ENCODE measurements around the gene COQ10B.
"Not testable (repeated sequence)": the region's sequence is repeated elsewhere in the genome, so short reads cannot be mapped to it uniquely, and the experiment has no call there.

COQ10B gene

GRCh38 chr2:197450465-197450864, 2.9 kb upstream of the COQ10B start:
- no peak overlapping the region for H3K4me3 ChIP-seq (ENCODE audit: low read length)
- no peak for TF ChIP-seq CTCF (IDR thresholded peaks at IDR 0.05; ENCODE audit: insufficient read depth, low read depth, low read length, missing control alignments)
- no peak for DNase-seq (ENCODE audit: low read depth)

- H3K4me3 ChIP-seq (ENCODE audit: low read length); DNase-seq (ENCODE audit: low read depth): not testable (repeated sequence)
Measured at GRCh38 chr2:197450935-197451358, 2.4 kb upstream of the COQ10B start.

GRCh38 chr2:197452754-197453122, 614 bp upstream of the COQ10B start:
- no peak for DNase-seq (ENCODE audit: low read depth)
- peak overlapping the region; percentile 100 for H3K4me3 ChIP-seq (ENCODE audit: low read length)
- TF ChIP-seq CTCF (IDR thresholded peaks at IDR 0.05; ENCODE audit: insufficient read depth, low read depth, low read length, missing control alignments) = no peak

- TF ChIP-seq CTCF (IDR thresholded peaks at IDR 0.05; ENCODE audit: insufficient read depth, low read depth, low read length, missing control alignments) = no peak
- H3K4me3 ChIP-seq (ENCODE audit: low read length) = peak overlapping the region; percentile 100
- no peak for DNase-seq (ENCODE audit: low read depth)
Measured at GRCh38 chr2:197453914-197454398, 604 bp downstream of the COQ10B start.

GRCh38 chr2:197454923-197455322, 1.6 kb downstream of the COQ10B start:
- no peak for TF ChIP-seq CTCF (IDR thresholded peaks at IDR 0.05; ENCODE audit: insufficient read depth, low read depth, low read length, missing control alignments)
- DNase-seq (ENCODE audit: low read depth) = no peak
- H3K4me3 ChIP-seq (ENCODE audit: low read length) = peak overlapping the region; percentile 100

GRCh38 chr2:197455428-197455827, 2.1 kb downstream of the COQ10B start:
- no peak overlapping the region for H3K4me3 ChIP-seq (ENCODE audit: low read length)
- no peak for TF ChIP-seq CTCF (IDR thresholded peaks at IDR 0.05; ENCODE audit: insufficient read depth, low read depth, low read length, missing control alignments)
- no peak for DNase-seq (ENCODE audit: low read depth)

GRCh38 chr2:197460649-197461048, 7.3 kb downstream of the COQ10B start:
- TF ChIP-seq CTCF (IDR thresholded peaks at IDR 0.05; ENCODE audit: insufficient read depth, low read depth, low read length, missing control alignments) = no peak
- H3K4me3 ChIP-seq (ENCODE audit: low read length) = no peak overlapping the region
- DNase-seq (ENCODE audit: low read depth) = no peak

All from epithelial cell of esophagus (primary cell).